CD4-positive, alpha-beta T cell (primary cell): ENCODE data around the gene HPD. TPM values are rescaled to one million over a fixed set of nuclear protein-coding genes. Genes with fewer than 3 reads are reported as not detected.
A peak's percentile ranks its signal among the peaks of the same experiment; 100 is the strongest.

Experiments used
- ATAC-seq: fragments of 200-7000 bp; cut with Tn5 transposase; one replicate; pipeline ENCODE4 v1.10.0; 2022; ENCODE audit warnings: mild to moderate bottlenecking; ENCODE audit not compliant: poor library complexity
- CTCF ChIA-PET: fragments of 350-600 bp; sonication (Branson Sonifier 250); formaldehyde crosslinking; loops from one replicate; lab custom pipeline; 2021; ENCODE audit warnings: antibody characterized with exemption, inconsistent platforms; lab: Charles Lee
- POLR2A ChIA-PET: fragments of 350-600 bp; sonication (Branson Sonifier 250); formaldehyde crosslinking; loops from one replicate; lab custom pipeline; 2021; ENCODE audit warnings: antibody characterized with exemption, inconsistent platforms; lab: Charles Lee
- DNase-seq, 14 experiments: peaks; one replicate each; pipeline ENCODE4 v3.0.0-alpha.2; 2013 to 2020; ENCODE audit warnings: mixed read lengths in 2 of 14
- H3K27ac ChIP-seq, 2 donors: one replicate each; pipeline versions ENCODE4 v1.5.1 to v1.7.0; 2013; ENCODE audit warnings: low read length in 2 of 2, low read depth in 1 of 2, mild to moderate bottlenecking in 1 of 2
- H3K27me3 ChIP-seq, 2 experiments: 1 replicate in 1 of 2; 2 replicates in 1 of 2; pipeline versions ENCODE4 v1.6.1 to v1.7.0; 2013; ENCODE audit warnings: low read length in 2 of 2, control low read depth in 1 of 2, mild to moderate bottlenecking in 1 of 2, moderate library complexity in 1 of 2; ENCODE audit not compliant: insufficient read depth in 2 of 2, control insufficient read depth in 1 of 2
- H3K36me3 ChIP-seq: one replicate; pipeline ENCODE4 v1.6.1; 2013; ENCODE audit warnings: low read length, control low read depth; ENCODE audit not compliant: insufficient read depth
- H3K4me1 ChIP-seq: one replicate; pipeline ENCODE4 v1.6.1; 2013; ENCODE audit warnings: low read length, control low read depth; ENCODE audit not compliant: insufficient read depth
- H3K4me3 ChIP-seq: one replicate; pipeline ENCODE4 v1.5.1; 2013; ENCODE audit warnings: mild to moderate bottlenecking, low read length, moderate library complexity
- H3K9me3 ChIP-seq, 2 experiments: 1 replicate in 1 of 2; 2 replicates in 1 of 2; pipeline versions ENCODE4 v1.6.1 to v1.7.0; 2013; ENCODE audit warnings: low read length in 2 of 2, mild to moderate bottlenecking in 2 of 2, control low read depth in 1 of 2, moderate library complexity in 1 of 2; ENCODE audit not compliant: control insufficient read depth in 1 of 2, insufficient read depth in 1 of 2
- H3K27ac Mint-ChIP-seq: one replicate; pipeline ENCODE4 v1.8.0; 2020; ENCODE audit warnings: mixed read lengths
- H3K27me3 Mint-ChIP-seq: one replicate; pipeline ENCODE4 v1.8.0; 2021; ENCODE audit warnings: mixed read lengths
- H3K36me3 Mint-ChIP-seq: one replicate; pipeline ENCODE4 v1.8.0; 2021; ENCODE audit warnings: low read depth, mixed read lengths
- H3K4me1 Mint-ChIP-seq: one replicate; pipeline ENCODE4 v1.8.0; 2021; ENCODE audit warnings: low read depth, mixed read lengths
- H3K4me3 Mint-ChIP-seq: one replicate; pipeline ENCODE4 v1.8.0; 2020; ENCODE audit warnings: mild to moderate bottlenecking, mixed read lengths
- H3K9me3 Mint-ChIP-seq: one replicate; pipeline ENCODE4 v1.8.0; 2020; ENCODE audit warnings: mixed read lengths
- CTCF ChIP-seq: fragments of 200-600 bp; IDR thresholded peaks from one replicate; pipeline ENCODE4 v1.8.0; 2022; ENCODE audit warnings: antibody characterized with exemption, mild to moderate bottlenecking
- intact Hi-C, 2 experiments: fragments of 100-400 bp; cut with DNase I in 1 of 2; cut with micrococcal nuclease in 1 of 2; formaldehyde crosslinking; loops; one replicate each; pipeline versions ENCODE4 v1.15.1 to v1.9.0; 2023 to 2025; cut with DNase I, micrococcal nuclease
- total RNA-seq, 174 experiments: library from RNA in 2 of 174; stranded (reverse) in 2 of 174; gene quantifications; one replicate each; pipeline ENCODE4 v1.2.3 and lab custom pipeline; 2021 to 2026

Gene HPD
- total RNA-seq, 2 experiments from 2014 or later: not detected

GRCh38 chr12:121805171-121806008, 53.3 kb downstream of the HPD start:
- no peaks in the 10 kb centered on the region for H3K27me3 ChIP-seq
- H3K9me3 Mint-ChIP-seq: no peaks in the 10 kb centered on the region
- no peaks in the 10 kb centered on the region for H3K27me3 Mint-ChIP-seq
- H3K36me3 ChIP-seq: peaks cover 39% of the 10 kb centered on the region
- H3K27ac ChIP-seq: peak overlapping the region; percentile 64 to 74
- peak overlapping the region; percentile 99 for H3K4me3 Mint-ChIP-seq
- peaks cover 47% of the 10 kb centered on the region for H3K4me1 ChIP-seq
- ChIA-PET POLR2A (interaction anchor here (1.0 to 34.6 kb wide), 9 partner anchors 10 to 178 kb away, joined by 3 to 1869 read pairs (median 5); partner anchors contain the start of genes PSMD9, RHOF, SETD1B and TMEM120B), CTCF (interaction anchor here (1.4 to 16.5 kb wide), 3 partner anchors 9 to 84 kb away, joined by 4 to 746 read pairs (median 8); partner anchors contain the start of genes PSMD9 and RHOF)
- H3K9me3 ChIP-seq: no peaks in the 10 kb centered on the region
- H3K27ac Mint-ChIP-seq: peak overlapping the region; percentile 82
- H3K36me3 Mint-ChIP-seq: peaks cover 61% of the 10 kb centered on the region
- no peak for TF ChIP-seq CTCF
- intact Hi-C loops: no loop called here
- H3K4me1 Mint-ChIP-seq: peaks cover 37% of the 10 kb centered on the region
- H3K4me3 ChIP-seq: peak overlapping the region; percentile 83
- DNase-seq (peak in 1 of 14 experiments; percentile 23), ATAC-seq (no peak)

GRCh38 chr12:121804417-121805111, 54.1 kb downstream of the HPD start:
- Histone ChIP-seq H3K4me1 (peaks cover 45% of the 10 kb centered on the region), H3K9me3 (no peaks in the 10 kb centered on the region), H3K27ac (peak overlapping the region; percentile 34 to 74), H3K4me3 (peak overlapping the region; percentile 83), H3K36me3 (peaks cover 31% of the 10 kb centered on the region), H3K27me3 (no peaks in the 10 kb centered on the region)
- TF ChIP-seq CTCF: no peak
- POLR2A ChIA-PET: interaction anchor here (0.9 to 34.6 kb wide), 10 partner anchors 1 to 1513 kb away, joined by 3 to 1869 read pairs (median 18); partner anchors contain the start of genes PSMD9, RHOF, RNU4-1 and RNU4-2
- peak in 13 of 14 experiments; percentile 53 to 87 (median 64) for DNase-seq
- no peaks in the 10 kb centered on the region for H3K9me3 Mint-ChIP-seq
- peak overlapping the region; percentile 99 for H3K4me3 Mint-ChIP-seq
- H3K27ac Mint-ChIP-seq: peak overlapping the region; percentile 82
- H3K4me1 Mint-ChIP-seq: peaks cover 35% of the 10 kb centered on the region
- CTCF ChIA-PET: interaction anchor here (1.4 to 16.5 kb wide), 2 partner anchors 9 to 84 kb away, joined by 4 to 746 read pairs; partner anchors contain the start of genes PSMD9 and RHOF
- peak; percentile 4 for ATAC-seq
- intact Hi-C loops: no loop called here
- peaks cover 60% of the 10 kb centered on the region for H3K36me3 Mint-ChIP-seq
- H3K27me3 Mint-ChIP-seq: no peaks in the 10 kb centered on the region

GRCh38 chr12:121803861-121804416, 54.7 kb downstream of the HPD start, which contains the start of gene SETD1B:
SETD1B (plus strand) TSS chr12:121804009; CDS start chr12:121804738, 729 bp downstream.
- peak within 1 kb of the TSS; percentile 98 for H3K27ac Mint-ChIP-seq
- no peaks in the 10 kb centered on the region for H3K9me3 Mint-ChIP-seq
- peaks cover 35% of the 10 kb centered on the region for H3K4me1 Mint-ChIP-seq
- intact Hi-C loops: loop anchor here in 1 of 2 experiments (2.0 kb wide), 1 partner anchor 17 kb away; no protein-coding TSS in a partner anchor
- peak in 11 of 14 experiments; percentile 47 to 83 (median 58) for DNase-seq
- CTCF ChIA-PET: interaction anchor here (1.4 to 16.5 kb wide), 2 partner anchors 8 to 84 kb away, joined by 4 to 746 read pairs; partner anchors contain the start of genes PSMD9 and RHOF
- Histone ChIP-seq H3K4me3 (peak within 1 kb of the TSS; percentile 100), H3K36me3 (peaks cover 28% of the 10 kb centered on the region), H3K9me3 (no peaks in the 10 kb centered on the region), H3K27me3 (no peaks in the 10 kb centered on the region), H3K27ac (peak within 1 kb of the TSS; percentile 96 to 97), H3K4me1 (peaks cover 49% of the 10 kb centered on the region)
- TF ChIP-seq CTCF: no peak
- no peaks in the 10 kb centered on the region for H3K27me3 Mint-ChIP-seq
- peak within 1 kb of the TSS; percentile 99 for H3K4me3 Mint-ChIP-seq
- ATAC-seq: peak; percentile 2
- peaks cover 60% of the 10 kb centered on the region for H3K36me3 Mint-ChIP-seq
- POLR2A ChIA-PET: interaction anchor here (0.9 to 34.6 kb wide), 12 partner anchors 1 to 1512 kb away, joined by 3 to 1869 read pairs (median 18); partner anchors contain the start of genes KDM2B, PSMD9, RHOF and RNU4-1
